SK-N-DZ (cell line): ENCODE measurements around the gene BAZ2A.

ENCODE experiments used
- small RNA-seq, 2 experiments: library from RNA; depleted of rRNA; stranded (forward); fragments of <200 nt; gene quantifications; one replicate each; pipeline ENCODE3, GENCODE V24; 2014

BAZ2A gene

Small RNAs within 50 kb of the gene (small RNA-seq; reads per million reads assigned to genes)
- gene RN7SL809P (0 reads per million in 2 experiments), gene RNU6-343P (0 reads per million in 2 experiments), gene SNORD59A (73.4 to 3,260 reads per million in 2 experiments)
